Testis (tissue), 3 donors: ENCODE data around the gene L2HGDH. TPM values are rescaled to one million over a fixed set of nuclear protein-coding genes. Genes with fewer than 3 reads are reported as not detected.
A peak's percentile ranks its signal among the peaks of the same experiment; 100 is the strongest.

Experiments
- DNase-seq: peaks from one replicate; pipeline ENCODE4 v3.0.0-alpha.2; 2019
- H3K27ac ChIP-seq, 2 donors: fragments of 200-600 bp; sonication (generic); one replicate each; pipeline ENCODE4 v1.5.1; 2019
- H3K27me3 ChIP-seq: fragments of 200-600 bp; sonication (generic); one replicate; pipeline ENCODE4 v1.5.1; 2019
- H3K36me3 ChIP-seq: fragments of 200-600 bp; sonication (generic); one replicate; pipeline ENCODE4 v1.5.1; 2017; ENCODE audit warnings: low read depth; ENCODE audit errors: missing control alignments
- H3K4me1 ChIP-seq: fragments of 200-600 bp; sonication (generic); one replicate; pipeline ENCODE4 v1.5.1; 2019
- H3K4me3 ChIP-seq, 2 donors: fragments of 200-600 bp; sonication (generic); one replicate each; pipeline ENCODE4 v1.5.1; 2017 to 2019
- H3K9me3 ChIP-seq: fragments of 200-600 bp; sonication (generic); one replicate; pipeline ENCODE4 v1.5.1; 2017
- POLR2A ChIP-seq: fragments of 450-650 bp; IDR thresholded peaks from one replicate; pipeline ENCODE4 v1.6.1; 2017; ENCODE audit warnings: antibody characterized with exemption, mild to moderate bottlenecking, moderate library complexity
- WGBS, 2 donors: methylation state at CpG; one replicate each; pipeline ENCODE4 v1.1.5; 2018; 5-methylcytosine and 5-hydroxymethylcytosine counted together
- intact Hi-C: fragments of 100-400 bp; cut with DNase I; formaldehyde crosslinking; loops from one replicate; pipeline ENCODE4 v1.15.1; 2023; ENCODE audit warnings: low total_unique reads
- polyA plus RNA-seq: library from polyadenylated mRNA; stranded (reverse); fragments of 350-450 nt; fragmentation: Illumina TruSeq; extraction: RNeasy Lipid Tissue Mini Kit (QIAGEN cat#74804); gene quantifications from one replicate; pipeline ENCODE4 v1.2.3, GENCODE V29; 2014; ENCODE audit warnings: low read depth, low replicate concordance; ENCODE audit not compliant: insufficient read depth
- total RNA-seq, 2 donors: library from RNA; depleted of rRNA; stranded (reverse); fragments of >200 nt; gene quantifications; one replicate each; pipeline ENCODE4 v1.2.3, GENCODE V29; 2016
- TF ChIP-seq, protein P1 (sequence below), 3 experiments: fragments of 450-650 bp in 2 of 3; fragments of 200-600 bp in 1 of 3; sonication (generic) in 1 of 3; IDR thresholded peaks; one replicate each; pipeline ENCODE4 v1.5.1; 2016 to 2019; ENCODE audit warnings: antibody characterized with exemption in 3 of 3, mild to moderate bottlenecking in 2 of 3, moderate library complexity in 1 of 3

L2HGDH gene
- total and polyA plus RNA-seq, 3 donors from 2014 or later: 7.9 to 8.9 (median 8.5) TPM

DNA sequence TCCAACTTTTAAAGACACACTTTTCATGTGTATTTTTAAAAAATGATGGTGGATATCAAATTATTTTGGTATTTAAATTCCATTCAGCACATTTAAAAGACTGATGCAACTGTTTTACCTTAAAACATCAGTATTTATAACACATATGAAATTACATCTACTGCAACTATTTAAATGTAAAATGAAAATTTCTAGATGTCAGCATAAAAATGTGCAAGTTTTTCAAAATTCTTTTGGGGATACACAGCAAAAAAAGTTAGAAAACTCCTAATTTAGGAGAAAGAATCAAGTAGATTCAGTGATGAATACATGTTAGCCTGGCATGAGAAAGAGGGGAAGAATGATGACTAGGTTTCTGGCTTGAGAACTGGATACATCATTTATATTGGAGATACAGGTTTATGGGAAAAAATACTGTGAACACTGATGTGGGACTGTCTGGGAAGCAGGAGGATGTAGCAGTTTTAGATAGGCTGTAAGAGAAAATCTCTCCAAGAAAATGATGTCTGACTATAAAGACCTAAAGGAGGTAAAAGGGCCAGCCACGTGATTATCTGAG is 89.9 kb downstream of the L2HGDH start:
- H3K4me1 ChIP-seq: peaks cover 22% of the 10 kb centered on the region
- intact Hi-C loops: no loop called here
- H3K36me3 ChIP-seq: no peaks in the 10 kb centered on the region
- peak overlapping the region in 1 of 2 donors; percentile 20 for H3K27ac ChIP-seq
- H3K4me3 ChIP-seq: no peak overlapping the region
- no peak for DNase-seq
- TF ChIP-seq, protein P1, sequence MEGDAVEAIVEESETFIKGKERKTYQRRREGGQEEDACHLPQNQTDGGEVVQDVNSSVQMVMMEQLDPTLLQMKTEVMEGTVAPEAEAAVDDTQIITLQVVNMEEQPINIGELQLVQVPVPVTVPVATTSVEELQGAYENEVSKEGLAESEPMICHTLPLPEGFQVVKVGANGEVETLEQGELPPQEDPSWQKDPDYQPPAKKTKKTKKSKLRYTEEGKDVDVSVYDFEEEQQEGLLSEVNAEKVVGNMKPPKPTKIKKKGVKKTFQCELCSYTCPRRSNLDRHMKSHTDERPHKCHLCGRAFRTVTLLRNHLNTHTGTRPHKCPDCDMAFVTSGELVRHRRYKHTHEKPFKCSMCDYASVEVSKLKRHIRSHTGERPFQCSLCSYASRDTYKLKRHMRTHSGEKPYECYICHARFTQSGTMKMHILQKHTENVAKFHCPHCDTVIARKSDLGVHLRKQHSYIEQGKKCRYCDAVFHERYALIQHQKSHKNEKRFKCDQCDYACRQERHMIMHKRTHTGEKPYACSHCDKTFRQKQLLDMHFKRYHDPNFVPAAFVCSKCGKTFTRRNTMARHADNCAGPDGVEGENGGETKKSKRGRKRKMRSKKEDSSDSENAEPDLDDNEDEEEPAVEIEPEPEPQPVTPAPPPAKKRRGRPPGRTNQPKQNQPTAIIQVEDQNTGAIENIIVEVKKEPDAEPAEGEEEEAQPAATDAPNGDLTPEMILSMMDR (IDR thresholded peaks at IDR 0.05): no peak
- no peak for TF ChIP-seq POLR2A
- 69 to 84% methylated on average over 1 of the region's 1 CpG for WGBS, 2 donors
- no peaks in the 10 kb centered on the region for H3K9me3 ChIP-seq
- no peaks in the 10 kb centered on the region for H3K27me3 ChIP-seq

DNA sequence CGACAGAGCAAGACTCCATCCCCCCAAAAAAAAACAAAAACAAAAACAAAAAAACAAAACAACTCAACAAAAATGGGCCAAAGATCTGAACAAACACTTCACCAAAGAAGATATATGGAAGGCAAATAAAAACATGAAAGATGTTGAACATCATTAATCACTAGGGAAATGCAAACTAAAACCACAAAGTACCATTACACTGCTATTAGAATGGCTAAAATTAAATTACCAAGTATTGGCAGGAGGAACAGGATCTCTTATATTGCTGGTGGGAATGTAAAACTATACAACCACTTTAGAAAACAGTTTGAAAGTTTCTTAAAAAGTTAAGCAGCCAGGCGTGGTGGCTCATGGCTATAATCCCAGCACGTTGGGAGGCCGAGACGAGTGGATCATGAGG is 93.5 kb downstream of the L2HGDH start:
- Histone ChIP-seq H3K4me1 (peaks cover 11% of the 10 kb centered on the region), H3K27ac (no peak overlapping the region), H3K27me3 (no peaks in the 10 kb centered on the region), H3K4me3 (no peak overlapping the region), H3K9me3 (no peaks in the 10 kb centered on the region), H3K36me3 (no peaks in the 10 kb centered on the region)
- WGBS, 2 donors: 73 to 75% methylated on average over 5 of the region's 5 CpGs
- no peak for TF ChIP-seq POLR2A
- intact Hi-C loops: no loop called here
- DNase-seq: no peak

DNA sequence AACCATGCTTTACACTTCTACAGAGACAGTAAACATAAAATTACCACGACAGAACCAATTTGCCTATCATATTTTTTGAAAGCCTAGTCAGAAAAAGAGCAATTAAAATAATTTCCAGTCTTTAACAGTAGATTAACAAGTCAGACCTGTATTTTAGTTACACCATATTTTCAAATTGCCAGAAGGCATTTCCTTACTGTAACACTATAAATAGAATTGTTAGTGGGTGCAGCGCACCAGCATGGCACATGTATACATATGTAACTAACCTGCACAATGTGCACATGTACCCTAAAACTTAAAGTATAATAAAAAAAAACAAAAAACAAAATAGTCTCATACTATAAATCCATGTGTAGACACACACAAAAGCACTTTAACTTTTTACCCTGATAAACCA is 96.6 kb downstream of the L2HGDH start:
- no peaks in the 10 kb centered on the region for H3K36me3 ChIP-seq
- no peak for TF ChIP-seq POLR2A
- TF ChIP-seq, protein P1 (IDR thresholded peaks at IDR 0.05): no peak
- no peaks in the 10 kb centered on the region for H3K27me3 ChIP-seq
- 80 to 86% methylated on average over 2 of the region's 2 CpGs for WGBS, 2 donors
- no peaks in the 10 kb centered on the region for H3K9me3 ChIP-seq
- DNase-seq: no peak
- no peak overlapping the region for H3K27ac ChIP-seq
- intact Hi-C loops: no loop called here
- H3K4me1 ChIP-seq: no peaks in the 10 kb centered on the region
- H3K4me3 ChIP-seq: no peak overlapping the region

DNA sequence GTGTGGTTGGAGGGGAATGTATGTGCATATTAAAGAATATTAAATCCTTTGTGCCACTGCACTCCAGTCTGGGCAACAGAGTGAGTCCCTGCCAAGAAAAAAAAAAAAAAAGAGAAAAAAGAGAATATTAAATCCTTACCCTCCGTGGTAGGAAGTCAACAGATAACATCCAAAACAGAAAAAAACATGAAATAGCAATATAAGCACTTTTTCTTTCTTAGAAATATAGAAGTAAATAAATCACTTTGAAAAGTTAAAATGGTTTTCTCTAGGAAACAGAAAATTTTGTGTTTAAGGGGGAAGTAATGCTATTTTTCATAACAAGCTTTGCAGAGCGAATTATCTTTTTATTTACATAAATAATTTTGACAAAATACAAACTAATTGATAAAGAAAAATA is 98.2 kb downstream of the L2HGDH start:
- H3K9me3 ChIP-seq: no peaks in the 10 kb centered on the region
- no peaks in the 10 kb centered on the region for H3K4me1 ChIP-seq
- TF ChIP-seq, protein P1 (IDR thresholded peaks at IDR 0.05): no peak
- TF ChIP-seq POLR2A: no peak
- DNase-seq: no peak
- intact Hi-C loops: no loop called here
- H3K36me3 ChIP-seq: no peaks in the 10 kb centered on the region
- no peaks in the 10 kb centered on the region for H3K27me3 ChIP-seq
- no peak overlapping the region for H3K4me3 ChIP-seq
- WGBS, 2 donors: 56 to 65% methylated on average over 2 of the region's 2 CpGs
- H3K27ac ChIP-seq: no peak overlapping the region

DNA sequence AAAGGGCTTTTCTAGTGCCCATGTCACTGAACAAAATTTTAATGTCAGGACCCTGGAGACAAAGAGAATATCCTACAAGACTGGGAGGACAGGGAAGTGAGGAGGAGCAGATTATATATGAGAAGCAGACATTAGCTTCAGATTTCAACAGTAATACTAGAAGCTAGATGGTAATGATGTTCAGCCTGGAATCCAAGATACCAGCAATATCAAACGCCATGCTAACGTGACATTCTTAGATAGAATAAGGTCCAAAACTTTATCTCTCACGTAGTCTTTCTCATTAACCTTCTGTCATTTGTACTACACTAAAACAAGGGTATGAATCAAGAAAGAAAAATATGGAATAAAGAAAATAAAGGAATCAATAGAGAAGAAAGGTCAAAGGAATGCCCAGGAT is 99.3 kb downstream of the L2HGDH start:
- no peaks in the 10 kb centered on the region for H3K36me3 ChIP-seq
- H3K27me3 ChIP-seq: no peaks in the 10 kb centered on the region
- no peak for DNase-seq
- no peak overlapping the region for H3K27ac ChIP-seq
- H3K4me3 ChIP-seq: no peak overlapping the region
- H3K4me1 ChIP-seq: no peaks in the 10 kb centered on the region
- TF ChIP-seq POLR2A: no peak
- TF ChIP-seq, protein P1 (IDR thresholded peaks at IDR 0.05): no peak
- H3K9me3 ChIP-seq: no peaks in the 10 kb centered on the region
- 34 to 49% methylated on average over 3 of the region's 3 CpGs for WGBS, 2 donors
- intact Hi-C loops: no loop called here
